Esophagus (tissue), 2 donors: Measurements from ENCODE around the gene SLC35B4. TPM values are rescaled to one million over a fixed set of nuclear protein-coding genes. Genes with fewer than 3 reads are reported as not detected.

ENCODE experiments used
- H3K27ac ChIP-seq, 2 donors: one replicate each; pipeline ENCODE4 v1.5.1; 2013; ENCODE audit warnings: low read depth in 2 of 2, mild to moderate bottlenecking in 2 of 2, inconsistent platforms in 1 of 2, low read length in 1 of 2, moderate library complexity in 1 of 2
- H3K27me3 ChIP-seq, 2 donors: one replicate each; pipeline ENCODE4 v1.6.1; 2013; ENCODE audit warnings: low read length in 2 of 2, control low read depth in 1 of 2, mild to moderate bottlenecking in 1 of 2; ENCODE audit not compliant: insufficient read depth in 2 of 2, control insufficient read depth in 1 of 2
- H3K36me3 ChIP-seq, 2 donors: one replicate each; pipeline ENCODE4 v1.6.1; 2013; ENCODE audit warnings: low read length in 1 of 2; ENCODE audit not compliant: control insufficient read depth in 2 of 2, insufficient read depth in 2 of 2
- H3K4me1 ChIP-seq, 2 donors: one replicate each; pipeline ENCODE4 v1.6.1; 2013; ENCODE audit warnings: low read length in 1 of 2; ENCODE audit not compliant: control insufficient read depth in 2 of 2, insufficient read depth in 2 of 2
- H3K4me3 ChIP-seq, 2 donors: one replicate each; pipeline ENCODE4 v1.5.1; 2013; ENCODE audit warnings: low read length in 2 of 2, mild to moderate bottlenecking in 2 of 2, low read depth in 1 of 2, moderate library complexity in 1 of 2
- H3K9me3 ChIP-seq, 2 donors: one replicate each; pipeline ENCODE4 v1.6.1; 2013; ENCODE audit warnings: mild to moderate bottlenecking in 2 of 2, low read depth in 1 of 2, low read length in 1 of 2, moderate library complexity in 1 of 2; ENCODE audit not compliant: control insufficient read depth in 2 of 2, insufficient read depth in 1 of 2
- WGBS, 2 donors: extraction: QIAGEN DNeasy Blood & Tissue Kit; methylation state at CpG; one replicate each; pipeline ENCODE4 v1.1.7; 2013; 5-methylcytosine and 5-hydroxymethylcytosine counted together
- polyA plus RNA-seq, 2 donors: library from polyadenylated mRNA; stranded (reverse); fragments of 200-250 nt; gene quantifications; one replicate each; pipeline ENCODE4 v1.2.3, GENCODE V29; 2013
- donor health status: healthy with polysubstance abuse.
- donor health status: Bipolar disorder and iron deficiency.

The SLC35B4 gene
- polyA plus RNA-seq, 2 donors = 2.2 to 2.3 TPM

- no peak overlapping the region for H3K27ac ChIP-seq
- H3K9me3 ChIP-seq = no peaks in the 10 kb centered on the region
- H3K27me3 ChIP-seq = no peaks in the 10 kb centered on the region
- H3K4me1 ChIP-seq = no peaks in the 10 kb centered on the region
- no peaks in the 10 kb centered on the region for H3K36me3 ChIP-seq
- no peak overlapping the region for H3K4me3 ChIP-seq
- WGBS, 2 donors = 82 to 83% methylated on average over 3 of the region's 3 CpGs
Observed at GRCh38 chr7:134248196-134248595, 68.5 kb downstream of the SLC35B4 start.

- Histone ChIP-seq H3K9me3 (no peaks in the 10 kb centered on the region), H3K4me3 (no peak overlapping the region), H3K4me1 (no peaks in the 10 kb centered on the region), H3K27me3 (no peaks in the 10 kb centered on the region), H3K27ac (no peak overlapping the region), H3K36me3 (no peaks in the 10 kb centered on the region)
- WGBS, 2 donors = 71 to 81% methylated on average over 2 of the region's 2 CpGs
Observed at GRCh38 chr7:134246761-134247160, 70.0 kb downstream of the SLC35B4 start.

DNA sequence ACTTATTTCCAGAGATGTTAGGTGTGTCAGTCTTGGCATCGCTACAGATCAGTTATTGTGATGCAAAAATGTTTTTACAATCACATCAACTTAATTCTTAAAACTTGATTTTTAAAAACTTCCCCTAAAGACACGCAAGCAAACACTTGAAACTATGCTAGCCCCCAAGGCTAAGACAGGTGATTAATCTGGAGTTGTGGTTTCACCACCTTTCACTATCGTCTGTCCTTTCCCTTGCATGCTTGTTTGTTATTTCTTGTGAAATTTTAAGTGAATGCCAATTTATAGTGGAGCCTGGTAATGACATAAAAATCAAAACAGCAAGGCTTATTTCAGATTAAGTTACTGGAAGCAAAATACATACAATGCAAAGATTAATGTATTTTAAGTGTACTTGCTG, 70.4 kb downstream of the SLC35B4 start:
- H3K4me1 ChIP-seq = no peaks in the 10 kb centered on the region
- no peak overlapping the region for H3K27ac ChIP-seq
- H3K36me3 ChIP-seq = no peaks in the 10 kb centered on the region
- no peaks in the 10 kb centered on the region for H3K27me3 ChIP-seq
- WGBS, 2 donors = 27 to 48% methylated on average over 3 of the region's 3 CpGs
- H3K4me3 ChIP-seq = no peak overlapping the region
- no peaks in the 10 kb centered on the region for H3K9me3 ChIP-seq

DNA sequence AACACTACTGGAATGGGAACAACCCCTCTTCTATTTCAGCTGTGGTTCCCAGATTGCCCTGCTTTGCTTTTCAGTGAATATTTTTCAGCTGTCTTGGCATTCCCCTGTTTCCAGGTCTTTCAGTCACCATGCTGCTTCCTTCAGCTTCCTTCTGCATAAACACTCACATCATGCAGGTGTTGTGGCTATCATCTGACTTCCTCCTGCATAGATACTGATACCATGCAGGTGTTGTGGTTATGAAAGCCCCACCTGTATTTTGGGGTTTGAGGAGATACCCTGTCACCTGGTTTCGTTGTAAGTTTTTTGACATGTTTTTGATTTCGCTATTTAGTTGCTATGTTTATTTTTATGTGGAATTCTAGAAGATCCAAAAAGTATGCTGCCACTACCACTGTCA, 71.5 kb downstream of the SLC35B4 start:
- 83 to 91% methylated on average over 2 of the region's 2 CpGs for WGBS, 2 donors
- H3K27ac ChIP-seq = no peak overlapping the region
- H3K36me3 ChIP-seq = no peaks in the 10 kb centered on the region
- no peaks in the 10 kb centered on the region for H3K9me3 ChIP-seq
- H3K27me3 ChIP-seq = no peaks in the 10 kb centered on the region
- H3K4me1 ChIP-seq = no peaks in the 10 kb centered on the region
- no peak overlapping the region for H3K4me3 ChIP-seq

Other genes starting within 250 kb of the SLC35B4 start
- under 1 TPM; 0.09 to 0.14 TPM for gene LRGUK, start 189.6 kb downstream of the SLC35B4 start, polyA plus RNA-seq
- gene AKR1B1, start 142.2 kb upstream of the SLC35B4 start, polyA plus RNA-seq = 10 to 100 TPM; 10.6 to 20.6 TPM
- gene AKR1B10, start 210.6 kb upstream of the SLC35B4 start, polyA plus RNA-seq = 100 to 1,000 TPM; 104 to 183 TPM
- gene AKR1B15, start 232.2 kb upstream of the SLC35B4 start, polyA plus RNA-seq = under 1 TPM; 0.24 to 0.86 TPM